ENCODE measurements around the gene DSCAML1. TPM values are rescaled to one million over a fixed set of nuclear protein-coding genes. Genes with fewer than 3 reads are reported as not detected.

DSCAML1 gene
- total RNA-seq, 1 experiment from 2014 or later: not detected

DNA sequence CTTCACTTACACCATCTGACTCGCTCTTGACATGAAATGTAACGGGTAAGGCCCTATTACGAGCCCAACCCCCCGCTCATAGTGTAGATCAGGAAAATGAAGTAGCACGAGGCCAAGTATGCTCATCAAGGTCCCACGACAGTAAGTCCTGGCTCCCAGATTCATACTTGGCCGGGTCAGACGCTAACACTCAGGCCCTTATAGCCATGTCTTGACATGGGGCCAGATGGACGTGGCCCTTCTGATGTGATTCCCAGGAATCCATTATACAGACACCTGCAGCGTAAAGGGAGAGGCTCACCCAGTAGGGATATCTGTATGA, 294.3 kb downstream of the DSCAML1 start:
- H3K4me1 ChIP-seq (ENCODE audit: control insufficient read depth in 1 of 2, insufficient read depth in 2 of 2, low read length in 2 of 2): no peaks in the 10 kb centered on the region
- BruUV-seq (replicated peaks): no TSS peak
- no peaks in the 10 kb centered on the region for H3K9me3 ChIP-seq (ENCODE audit: control insufficient read depth in 1 of 2, insufficient read depth in 1 of 2, low read depth in 1 of 2, low read length in 2 of 2)
- no peak overlapping the region for H3K27ac ChIP-seq (ENCODE audit: low read depth, low read length)
- peaks cover 14% of the 10 kb centered on the region; the same call in 1 of the 2 replicates for H3K27me3 ChIP-seq (ENCODE audit: insufficient read depth, low read length)
- ATAC-seq: no peak
- H3K4me2 ChIP-seq (ENCODE audit: low read length): no peak overlapping the region
- intact Hi-C loops (cut with micrococcal nuclease): no loop called here
- no peaks in the 10 kb centered on the region for H3K9me2 ChIP-seq (ENCODE audit: insufficient read depth)
- H3K36me3 ChIP-seq (ENCODE audit: control insufficient read depth in 1 of 2, insufficient read depth in 2 of 2, low read length in 2 of 2): no peaks in the 10 kb centered on the region
- no peak overlapping the region for H3K4me3 ChIP-seq (replicated peaks in 1 of 2; ENCODE audit: low read depth in 1 of 2, low read length in 2 of 2)
- no peak overlapping the region for H2AFZ ChIP-seq (ENCODE audit: low read depth, low read length, poor library complexity, severe bottlenecking)
- TF ChIP-seq, protein P1, sequence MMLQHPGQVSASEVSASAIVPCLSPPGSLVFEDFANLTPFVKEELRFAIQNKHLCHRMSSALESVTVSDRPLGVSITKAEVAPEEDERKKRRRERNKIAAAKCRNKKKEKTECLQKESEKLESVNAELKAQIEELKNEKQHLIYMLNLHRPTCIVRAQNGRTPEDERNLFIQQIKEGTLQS (IDR thresholded peaks at IDR 0.05): no peak
- TF ChIP-seq EGR1 (IDR thresholded peaks at IDR 0.05; ENCODE audit: low read depth) (no peak), ZNF274 (IDR thresholded peaks at IDR 0.05; ENCODE audit: low read depth, low read length) (no peak), POLR2A (IDR thresholded peaks at IDR 0.05; ENCODE audit: borderline replicate concordance, extremely low read depth, insufficient read depth, insufficient read length) (no peak), ZFX (IDR thresholded peaks at IDR 0.05) (no peak), YY1 (IDR thresholded peaks at IDR 0.05; ENCODE audit: extremely low read depth, insufficient replicate concordance, low read depth, low read length) (no peak), RAD21 (IDR thresholded peaks at IDR 0.05; ENCODE audit: low read depth) (no peak)
- ChIA-PET CTCF (no interaction called here), POLR2A (no interaction called here), RAD21 (ENCODE audit: low non-redundant PET in 1 of 2, low total read pairs in 2 of 2, uncharacterized antibody in 2 of 2, unreplicated experiment in 2 of 2) (no interaction called here)
- no peaks in the 10 kb centered on the region for H3K79me2 ChIP-seq (ENCODE audit: insufficient read depth, low read length)
- H4K20me1 ChIP-seq (ENCODE audit: insufficient read depth): no peaks in the 10 kb centered on the region
- DNase-seq (ENCODE audit: low read depth, low spot score): no peak
- no peak overlapping the region for H3K9ac ChIP-seq (ENCODE audit: low read length)

DNA sequence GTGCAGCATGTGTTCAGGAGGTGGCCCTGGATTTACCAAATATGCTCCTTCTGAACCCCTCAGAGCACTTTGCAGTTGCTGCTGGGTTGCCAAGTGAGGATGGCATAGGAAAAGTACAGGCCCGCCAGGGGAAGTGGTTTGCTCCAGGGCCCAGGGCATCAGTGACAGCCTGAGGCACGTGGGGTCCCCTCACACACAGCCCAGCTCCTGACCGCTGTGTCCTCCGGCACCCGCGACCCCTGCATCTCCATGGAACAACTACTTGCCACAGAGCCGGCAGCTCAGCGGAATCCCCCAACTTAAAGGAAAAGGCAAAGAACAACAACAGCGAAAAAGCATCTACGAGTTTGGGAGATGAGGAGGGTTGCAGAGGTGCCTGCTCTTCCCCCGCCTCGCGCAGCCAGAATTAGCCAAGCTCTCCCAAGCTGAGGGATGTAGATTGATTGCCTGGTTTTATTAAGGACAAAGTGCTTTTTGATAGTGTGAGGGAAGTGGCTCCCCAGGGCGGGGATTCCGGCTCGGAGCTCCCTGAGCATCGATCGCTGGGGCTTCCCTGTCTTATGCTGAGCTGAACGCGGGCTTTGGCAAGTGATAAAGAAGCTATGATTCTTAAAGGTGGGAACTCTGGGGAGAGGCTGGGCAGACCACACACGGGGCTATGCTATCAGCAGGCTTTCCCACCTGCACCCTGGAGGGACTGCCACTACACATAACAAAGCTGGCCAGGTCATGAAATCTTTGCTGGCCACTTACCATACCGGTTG, 294.8 kb downstream of the DSCAML1 start:
- Histone ChIP-seq H3K79me2 (ENCODE audit: insufficient read depth, low read length) (no peaks in the 10 kb centered on the region), H3K4me1 (ENCODE audit: control insufficient read depth in 1 of 2, insufficient read depth in 2 of 2, low read length in 2 of 2) (no peaks in the 10 kb centered on the region), H3K36me3 (ENCODE audit: control insufficient read depth in 1 of 2, insufficient read depth in 2 of 2, low read length in 2 of 2) (no peaks in the 10 kb centered on the region), H3K9ac (ENCODE audit: low read length) (no peak overlapping the region), H3K9me2 (ENCODE audit: insufficient read depth) (no peaks in the 10 kb centered on the region), H3K27ac (ENCODE audit: low read depth, low read length) (no peak overlapping the region), H2AFZ (ENCODE audit: low read depth, low read length, poor library complexity, severe bottlenecking) (no peak overlapping the region), H3K4me2 (ENCODE audit: low read length) (no peak overlapping the region), H3K9me3 (ENCODE audit: control insufficient read depth in 1 of 2, insufficient read depth in 1 of 2, low read depth in 1 of 2, low read length in 2 of 2) (no peaks in the 10 kb centered on the region), H3K27me3 (ENCODE audit: insufficient read depth, low read length) (peaks cover 14% of the 10 kb centered on the region; the same call in 1 of the 2 replicates), H3K4me3 (replicated peaks in 1 of 2; ENCODE audit: low read depth in 1 of 2, low read length in 2 of 2) (no peak overlapping the region), H4K20me1 (ENCODE audit: insufficient read depth) (no peaks in the 10 kb centered on the region)
- ChIA-PET RAD21 (ENCODE audit: low non-redundant PET in 1 of 2, low total read pairs in 2 of 2, uncharacterized antibody in 2 of 2, unreplicated experiment in 2 of 2) (no interaction called here), CTCF (no interaction called here), POLR2A (no interaction called here)
- no peak for TF ChIP-seq SIN3A (IDR thresholded peaks at IDR 0.05; ENCODE audit: low read depth)
- no peak for TF ChIP-seq POLR2A (IDR thresholded peaks at IDR 0.05; ENCODE audit: borderline replicate concordance, extremely low read depth, insufficient read depth, insufficient read length)
- no peak for TF ChIP-seq SP1 (IDR thresholded peaks at IDR 0.05; ENCODE audit: low read depth)
- no peak for TF ChIP-seq FOSL1 (IDR thresholded peaks at IDR 0.05; ENCODE audit: low read depth)
- TF ChIP-seq ZFX (IDR thresholded peaks at IDR 0.05): no peak
- no peak for TF ChIP-seq EGR1 (IDR thresholded peaks at IDR 0.05; ENCODE audit: low read depth)
- TF ChIP-seq, protein P2, sequence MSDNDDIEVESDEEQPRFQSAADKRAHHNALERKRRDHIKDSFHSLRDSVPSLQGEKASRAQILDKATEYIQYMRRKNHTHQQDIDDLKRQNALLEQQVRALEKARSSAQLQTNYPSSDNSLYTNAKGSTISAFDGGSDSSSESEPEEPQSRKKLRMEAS (IDR thresholded peaks at IDR 0.05): no peak
- ATAC-seq (no peak), DNase-seq (ENCODE audit: low read depth, low spot score) (no peak)
- intact Hi-C loops (cut with micrococcal nuclease): no loop called here
- BruUV-seq (replicated peaks): no TSS peak

Data from HCT116 (cell line).